Neutrophil (primary cell): ENCODE measurements around the gene AZI2.

Source experiments
- H3K27ac ChIP-seq: fragments of 200-600 bp; sonication (generic); 2 replicates; pipeline ENCODE4 v1.5.1; 2016; ENCODE audit warnings: mild to moderate bottlenecking, moderate library complexity
- H3K27me3 ChIP-seq: fragments of 200-600 bp; sonication (generic); 2 replicates; pipeline ENCODE4 v1.6.0; 2016; ENCODE audit warnings: mild to moderate bottlenecking
- H3K36me3 ChIP-seq: fragments of 200-600 bp; sonication (generic); 2 replicates; pipeline ENCODE4 v1.5.1; 2017
- H3K4me1 ChIP-seq, 2 experiments: fragments of 200-600 bp in 1 of 2; sonication (generic) in 1 of 2; 1 replicate in 1 of 2; 2 replicates in 1 of 2; pipeline versions ENCODE4 v1.5.1 to v1.6.1; 2013 to 2016; ENCODE audit warnings: low read depth in 1 of 2, low read length in 1 of 2, mild to moderate bottlenecking in 1 of 2, moderate library complexity in 1 of 2; ENCODE audit not compliant: control insufficient read depth in 1 of 2, insufficient read depth in 1 of 2
- H3K4me3 ChIP-seq, 2 experiments: fragments of 200-600 bp in 1 of 2; sonication (generic) in 1 of 2; 1 replicate in 1 of 2; 2 replicates in 1 of 2; pipeline ENCODE4 v1.5.1; 2013 to 2016; ENCODE audit warnings: low read depth in 1 of 2, low read length in 1 of 2, mild to moderate bottlenecking in 1 of 2, moderate library complexity in 1 of 2
- H3K9me3 ChIP-seq: fragments of 200-600 bp; sonication (generic); 2 replicates; pipeline ENCODE4 v1.5.1; 2016
- TF ChIP-seq, protein P1 (sequence below): fragments of 200-600 bp; sonication (generic); IDR thresholded peaks from 2 replicates; pipeline ENCODE4 v1.5.1; 2016; ENCODE audit warnings: antibody characterized with exemption

AZI2 gene

GRCh38 chr3:28320981-28321380 is 27.6 kb downstream of the AZI2 start:
- H3K4me3 ChIP-seq: no peak overlapping the region
- peaks cover 45% of the 10 kb centered on the region for H3K36me3 ChIP-seq
- TF ChIP-seq, protein P1, sequence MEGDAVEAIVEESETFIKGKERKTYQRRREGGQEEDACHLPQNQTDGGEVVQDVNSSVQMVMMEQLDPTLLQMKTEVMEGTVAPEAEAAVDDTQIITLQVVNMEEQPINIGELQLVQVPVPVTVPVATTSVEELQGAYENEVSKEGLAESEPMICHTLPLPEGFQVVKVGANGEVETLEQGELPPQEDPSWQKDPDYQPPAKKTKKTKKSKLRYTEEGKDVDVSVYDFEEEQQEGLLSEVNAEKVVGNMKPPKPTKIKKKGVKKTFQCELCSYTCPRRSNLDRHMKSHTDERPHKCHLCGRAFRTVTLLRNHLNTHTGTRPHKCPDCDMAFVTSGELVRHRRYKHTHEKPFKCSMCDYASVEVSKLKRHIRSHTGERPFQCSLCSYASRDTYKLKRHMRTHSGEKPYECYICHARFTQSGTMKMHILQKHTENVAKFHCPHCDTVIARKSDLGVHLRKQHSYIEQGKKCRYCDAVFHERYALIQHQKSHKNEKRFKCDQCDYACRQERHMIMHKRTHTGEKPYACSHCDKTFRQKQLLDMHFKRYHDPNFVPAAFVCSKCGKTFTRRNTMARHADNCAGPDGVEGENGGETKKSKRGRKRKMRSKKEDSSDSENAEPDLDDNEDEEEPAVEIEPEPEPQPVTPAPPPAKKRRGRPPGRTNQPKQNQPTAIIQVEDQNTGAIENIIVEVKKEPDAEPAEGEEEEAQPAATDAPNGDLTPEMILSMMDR: no peak

DNA sequence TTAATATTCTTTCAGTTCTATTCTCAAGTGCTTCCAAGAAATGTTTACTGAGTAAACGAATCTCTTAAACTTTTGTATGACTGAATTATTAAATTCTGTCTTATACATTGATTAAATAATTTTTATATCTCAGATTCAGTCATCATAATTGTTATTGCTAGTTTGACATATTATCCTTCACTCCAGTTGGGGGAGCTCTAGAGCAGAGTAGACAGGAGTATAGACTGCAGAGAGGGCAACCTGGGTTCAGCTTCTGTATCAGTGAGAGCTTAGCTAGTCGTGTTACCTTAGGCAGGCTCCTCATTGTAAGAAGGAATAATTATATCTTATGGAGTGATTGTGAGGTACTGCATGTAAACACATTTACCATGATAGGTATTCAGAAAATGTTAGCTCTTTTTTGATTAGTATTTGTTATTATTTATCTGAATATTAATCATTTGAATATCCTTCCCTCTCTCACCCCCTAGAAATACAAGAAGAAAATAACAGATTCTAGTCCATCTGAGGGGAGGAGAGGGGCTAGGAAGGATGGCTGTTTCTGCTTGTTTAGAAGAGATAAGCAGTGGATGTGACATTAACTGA is 31.1 kb downstream of the AZI2 start:
- H3K27ac ChIP-seq: no peak overlapping the region

More at GRCh38 chr3:28320981-28321380, 27.6 kb downstream of the AZI2 start:
- no peaks in the 10 kb centered on the region for H3K4me1 ChIP-seq
- H3K9me3 ChIP-seq: no peaks in the 10 kb centered on the region
- no peaks in the 10 kb centered on the region for H3K27me3 ChIP-seq
- no peak overlapping the region for H3K27ac ChIP-seq

DNA sequence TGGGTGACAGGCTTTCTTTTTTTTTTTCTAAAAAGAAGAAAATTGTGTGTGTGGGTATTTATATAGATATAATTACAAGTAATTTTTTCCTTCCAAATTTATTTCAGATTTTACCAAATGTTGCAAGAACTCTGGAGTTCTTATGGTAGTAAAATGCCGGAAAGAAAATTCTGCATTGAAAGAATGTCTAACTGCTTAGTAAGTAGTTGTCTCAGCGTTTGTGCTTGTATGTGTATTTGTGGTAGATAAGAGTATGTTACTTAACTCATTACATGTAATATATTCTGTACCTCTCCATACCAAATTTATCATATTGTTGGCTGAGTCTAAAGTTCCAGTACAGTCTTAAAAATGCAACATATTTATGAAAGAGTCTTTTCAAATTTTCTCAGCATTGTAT is 32.4 kb downstream of the AZI2 start:
- Histone ChIP-seq H3K36me3 (peaks cover 5% of the 10 kb centered on the region), H3K4me1 (no peaks in the 10 kb centered on the region), H3K27me3 (no peaks in the 10 kb centered on the region), H3K4me3 (no peak overlapping the region), H3K27ac (no peak overlapping the region), H3K9me3 (no peaks in the 10 kb centered on the region)
- TF ChIP-seq, protein P1: no peak

More for the DNA sequence above, 31.1 kb downstream of the AZI2 start:
- no peak overlapping the region for H3K4me3 ChIP-seq
- TF ChIP-seq, protein P1: peak; percentile 41
- H3K9me3 ChIP-seq: no peaks in the 10 kb centered on the region
- no peaks in the 10 kb centered on the region for H3K4me1 ChIP-seq
- H3K36me3 ChIP-seq: peaks cover 11% of the 10 kb centered on the region
- H3K27me3 ChIP-seq: no peaks in the 10 kb centered on the region

DNA sequence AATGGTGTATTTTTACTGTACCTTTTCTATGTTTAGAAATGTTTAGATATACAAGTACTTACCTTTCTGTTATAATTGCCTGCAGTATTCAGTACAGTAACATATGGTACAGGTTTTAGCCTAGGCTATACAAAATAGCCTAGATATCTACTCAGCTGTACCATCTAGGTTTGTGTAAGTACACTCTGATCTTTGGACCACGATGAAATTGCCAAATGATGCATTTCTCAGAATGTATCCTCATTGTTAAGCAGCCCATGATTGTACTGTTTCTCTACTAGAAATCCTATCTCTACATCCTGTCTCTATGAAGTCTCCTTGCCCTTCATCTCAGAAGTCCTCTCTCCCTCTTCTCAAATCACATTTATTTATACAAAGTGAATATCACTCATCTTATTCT is 32.9 kb downstream of the AZI2 start:
- no peak overlapping the region for H3K27ac ChIP-seq
- TF ChIP-seq, protein P1: no peak
- no peak overlapping the region for H3K4me3 ChIP-seq
- no peaks in the 10 kb centered on the region for H3K9me3 ChIP-seq
- no peaks in the 10 kb centered on the region for H3K4me1 ChIP-seq
- H3K27me3 ChIP-seq: no peaks in the 10 kb centered on the region
- H3K36me3 ChIP-seq: peaks cover 5% of the 10 kb centered on the region

DNA sequence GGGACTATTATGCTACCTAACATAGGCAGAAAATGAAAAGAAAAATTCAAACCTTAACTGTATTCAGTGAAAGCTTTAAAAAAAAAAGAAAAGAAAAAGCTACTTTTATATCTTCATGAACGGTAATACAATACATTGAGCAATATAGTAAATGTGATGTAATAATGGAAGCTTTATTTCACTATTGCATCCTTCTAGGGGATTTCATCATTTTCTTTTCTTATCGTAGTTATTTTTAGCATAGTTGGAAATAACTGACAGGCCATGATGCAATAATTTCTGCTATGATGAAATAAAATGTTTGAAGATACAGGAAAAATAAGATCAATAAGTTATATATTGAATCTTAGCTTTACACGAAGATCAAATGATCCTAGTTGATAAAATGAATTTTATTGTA is 40.4 kb downstream of the AZI2 start:
- Histone ChIP-seq H3K27ac (no peak overlapping the region), H3K4me1 (no peaks in the 10 kb centered on the region), H3K4me3 (no peak overlapping the region), H3K9me3 (no peaks in the 10 kb centered on the region), H3K36me3 (no peaks in the 10 kb centered on the region), H3K27me3 (no peaks in the 10 kb centered on the region)
- TF ChIP-seq, protein P1: no peak
